Endothelial cell of umbilical vein (primary cell): ENCODE measurements around the gene BCR. TPM values are rescaled to one million over a fixed set of nuclear protein-coding genes. Genes with fewer than 3 reads are reported as not detected.
"Not testable (repeated sequence)": the region's sequence is repeated elsewhere in the genome, so short reads cannot be mapped to it uniquely, and the experiment has no call there.

ENCODE experiments used
- BruUV-seq: library from RNA; stranded (reverse); fragments of 400-500 nt; replicated peaks from 2 replicates; lab custom pipeline; 2021; lab: Mats Ljungman, UMichigan
- CTCF ChIA-PET: fragments of 300-600, 350-600 bp; sonication (Branson Sonifier 250); formaldehyde crosslinking; loops from one replicate; lab custom pipeline; 2021; ENCODE audit warnings: antibody characterized with exemption, inconsistent platforms; lab: Charles Lee
- POLR2A ChIA-PET: fragments of 300-600, 350-600 bp; sonication (Branson Sonifier 250); formaldehyde crosslinking; loops from one replicate; lab custom pipeline; 2021; ENCODE audit warnings: antibody characterized with exemption, inconsistent platforms; lab: Charles Lee
- DNase-seq: peaks from one replicate; pipeline ENCODE4 v3.0.0-alpha.2; 2011; ENCODE audit warnings: low read depth, low spot score
- FAIRE-seq: peaks from 2 replicates; lab custom pipeline; 2011; peaks lifted over from hg19 to GRCh38; lab: Jason Lieb, UNC
- H2AFZ ChIP-seq: 2 replicates; pipeline ENCODE4 v1.6.0; 2012; ENCODE audit warnings: low read depth, low read length, control low read depth, inconsistent platforms
- H3K27ac ChIP-seq: 2 replicates; pipeline ENCODE4 v1.5.1; 2011; ENCODE audit warnings: low read depth, mild to moderate bottlenecking, control low read depth, low read length, moderate library complexity; ENCODE audit not compliant: insufficient read depth
- H3K27me3 ChIP-seq, 2 experiments: 2 replicates each; pipeline versions ENCODE4 v1.6.0 to v1.6.1; 2011; ENCODE audit warnings: low read length in 2 of 2, mixed read lengths in 1 of 2; ENCODE audit not compliant: control insufficient read depth in 2 of 2, insufficient read depth in 2 of 2
- H3K36me3 ChIP-seq, 2 experiments: 2 replicates in 1 of 2; 3 replicates in 1 of 2; pipeline ENCODE4 v1.5.1; 2011; ENCODE audit warnings: low read length in 2 of 2, mild to moderate bottlenecking in 1 of 2, moderate library complexity in 1 of 2; ENCODE audit not compliant: control insufficient read depth in 2 of 2, insufficient read depth in 2 of 2; ENCODE audit errors: extremely low read depth in 1 of 2
- H3K4me1 ChIP-seq: 3 replicates; pipeline ENCODE4 v1.5.1; 2011; ENCODE audit warnings: mild to moderate bottlenecking, low read length; ENCODE audit not compliant: control insufficient read depth, insufficient read depth; ENCODE audit errors: extremely low read depth
- H3K4me2 ChIP-seq: 2 replicates; pipeline ENCODE4 v1.6.1; 2011; ENCODE audit warnings: low read length, control low read depth, mixed read lengths; ENCODE audit not compliant: insufficient read depth
- H3K4me3 ChIP-seq, 3 experiments: fragments of 200-600 bp in 1 of 3; sonication (generic), shearing (Covaris generic) in 1 of 3; replicated peaks in 1 of 3; 2 replicates each; pipeline ENCODE4 v1.5.1; 2011 to 2016; ENCODE audit warnings: control low read depth in 3 of 3, low read length in 3 of 3, mild to moderate bottlenecking in 2 of 3, inconsistent platforms in 1 of 3, low read depth in 1 of 3, moderate library complexity in 1 of 3; ENCODE audit not compliant: insufficient read depth in 1 of 3
- H3K79me2 ChIP-seq: 2 replicates; pipeline ENCODE4 v1.6.0; 2012; ENCODE audit warnings: low read length, inconsistent platforms; ENCODE audit not compliant: control insufficient read depth, insufficient read depth
- H3K9ac ChIP-seq: replicated peaks from 2 replicates; pipeline ENCODE3; 2011; ENCODE audit warnings: low read length, control low read depth; ENCODE audit not compliant: insufficient read depth; ENCODE audit errors: extremely low read depth
- H3K9me1 ChIP-seq: replicated peaks from 3 replicates; pipeline ENCODE4 v1.6.0; 2011; ENCODE audit warnings: mild to moderate bottlenecking, low read length; ENCODE audit not compliant: control insufficient read depth, insufficient read depth; ENCODE audit errors: extremely low read depth
- H3K9me3 ChIP-seq: replicated peaks from 2 replicates; pipeline ENCODE4 v1.5.1; 2012; ENCODE audit warnings: low read length, inconsistent platforms; ENCODE audit not compliant: control insufficient read depth, insufficient read depth
- H4K20me1 ChIP-seq: replicated peaks from 2 replicates; pipeline ENCODE3; 2011; ENCODE audit warnings: mild to moderate bottlenecking, low read length; ENCODE audit not compliant: control insufficient read depth, insufficient read depth; ENCODE audit errors: extremely low read depth
- CTCF ChIP-seq, 2 donors: IDR thresholded peaks; 1 replicate in 1 of 2; 2 replicates in 1 of 2; pipeline ENCODE4 v1.5.1; 2011; ENCODE audit warnings: low read length in 2 of 2, mild to moderate bottlenecking in 2 of 2, moderate library complexity in 2 of 2, control low read depth in 1 of 2, inconsistent platforms in 1 of 2, low read depth in 1 of 2; ENCODE audit not compliant: insufficient read depth in 1 of 2; ENCODE audit errors: extremely low read depth in 1 of 2
- EZH2 ChIP-seq: IDR thresholded peaks from 2 replicates; pipeline ENCODE4 v1.6.1; 2012; ENCODE audit warnings: borderline replicate concordance, low read depth, mild to moderate bottlenecking, moderate library complexity, low read length, inconsistent platforms; ENCODE audit not compliant: severe bottlenecking
- FOS ChIP-seq: IDR thresholded peaks from 2 replicates; pipeline ENCODE4 v1.6.1; 2011; ENCODE audit warnings: mild to moderate bottlenecking, low read length, moderate library complexity, borderline replicate concordance; ENCODE audit not compliant: insufficient read depth
- GATA2 ChIP-seq: IDR thresholded peaks from 2 replicates; pipeline ENCODE4 v1.7.0; 2011; ENCODE audit warnings: low read depth, mild to moderate bottlenecking, moderate library complexity, mixed read lengths, low read length; ENCODE audit not compliant: insufficient read length, insufficient read depth
- JUN ChIP-seq: IDR thresholded peaks from 2 replicates; pipeline ENCODE4 v1.6.1; 2011; ENCODE audit warnings: borderline replicate concordance, low read depth; ENCODE audit not compliant: insufficient read length, insufficient read depth
- MAX ChIP-seq: IDR thresholded peaks from 2 replicates; pipeline ENCODE4 v1.6.1; 2011; ENCODE audit not compliant: insufficient read depth, insufficient read length
- MYC ChIP-seq: IDR thresholded peaks from one replicate; pipeline ENCODE4 v1.6.1; 2011; ENCODE audit warnings: mild to moderate bottlenecking, low read depth, low read length
- POLR2A ChIP-seq: IDR thresholded peaks from 2 replicates; pipeline ENCODE4 v1.6.1; 2012; ENCODE audit warnings: low read depth, mild to moderate bottlenecking, control low read depth, low read length
- POLR2AphosphoS5 ChIP-seq: IDR thresholded peaks from 2 replicates; pipeline ENCODE4 v1.6.1; 2012; ENCODE audit warnings: low read depth, mild to moderate bottlenecking, control low read depth, low read length, moderate library complexity; ENCODE audit not compliant: insufficient read depth
- dilution Hi-C: fragments of 300-500 bp; cut with MboI; formaldehyde crosslinking; loops from one replicate; pipeline ENCODE4 v1.15.0; 2019; ENCODE audit warnings: low sequenced_read_pairs; ENCODE audit not compliant: extremely low pct_ligation_motif_present
- intact Hi-C: fragments of 100-400 bp; cut with micrococcal nuclease; formaldehyde crosslinking; loops from one replicate; pipeline ENCODE4 v1.10.0; 2022
- polyA plus RNA-seq, 4 experiments: library from polyadenylated mRNA; depleted of rRNA in 3 of 4; stranded (reverse) in 3 of 4; unstranded in 1 of 4; fragments of >200 nt; gene quantifications; 2 replicates each; pipeline versions ENCODE4 v1.2.1 to v1.2.3, GENCODE V29; 2011 to 2012; ENCODE audit warnings: missing spikeins in 1 of 4
- total RNA-seq: library from RNA; stranded (reverse); gene quantifications from 2 replicates; pipeline ENCODE4 v1.2.3, GENCODE V29; 2021

Gene BCR
- total and polyA plus RNA-seq, 2 donors (not counting 3 experiments of a cell fraction or from before 2014, with no cell fraction given), result 129 to 141 TPM

- Histone ChIP-seq H3K79me2 (no peaks in the 10 kb centered on the region), H3K4me3 (no peak overlapping the region), H3K36me3 (no peaks in the 10 kb centered on the region), H2AFZ (no peak overlapping the region), H4K20me1 (no peaks in the 10 kb centered on the region), H3K9ac (no peak overlapping the region), H3K9me1 (no peaks in the 10 kb centered on the region), H3K4me2 (no peak overlapping the region), H3K27ac (no peak overlapping the region), H3K4me1 (no peaks in the 10 kb centered on the region), H3K9me3 (no peaks in the 10 kb centered on the region), H3K27me3 (no peaks in the 10 kb centered on the region)
- no peak for DNase-seq
- intact Hi-C loops, result no loop called here
- dilution Hi-C loops, result no loop called here
- FAIRE-seq, result no peak
- TF ChIP-seq MYC (no peak), FOS (no peak), MAX (no peak), JUN (no peak), GATA2 (no peak), POLR2AphosphoS5 (no peak), CTCF (IDR thresholded peaks at IDR 0.05; ENCODE audit: extremely low read depth in 1 of 2, insufficient read depth in 1 of 2, low read depth in 1 of 2, low read length in 2 of 2) (no peak), EZH2 (no peak), POLR2A (no peak)
- POLR2A ChIA-PET, result no interaction called here
- CTCF ChIA-PET, result no interaction called here
- no TSS peak for BruUV-seq
Observed at GRCh38 chr22:23325183-23325582, 144.9 kb downstream of the BCR start.

GRCh38 chr22:23333822-23334221, 153.5 kb downstream of the BCR start:
- H3K27ac ChIP-seq, H3K9me3 ChIP-seq, CTCF ChIA-PET, H3K4me1 ChIP-seq, H4K20me1 ChIP-seq, intact Hi-C loops, H3K9me1 ChIP-seq, H3K4me3 ChIP-seq, BruUV-seq, H3K27me3 ChIP-seq, H3K79me2 ChIP-seq, H3K9ac ChIP-seq, H2AFZ ChIP-seq, POLR2A ChIA-PET, dilution Hi-C loops, FAIRE-seq, DNase-seq, H3K4me2 ChIP-seq, H3K36me3 ChIP-seq: not testable (repeated sequence)

- H3K9me3 ChIP-seq, H3K4me3 ChIP-seq, H3K9me1 ChIP-seq, FAIRE-seq, H3K79me2 ChIP-seq, POLR2A ChIA-PET, H3K4me2 ChIP-seq, H3K9ac ChIP-seq, H3K4me1 ChIP-seq, H2AFZ ChIP-seq, H3K27ac ChIP-seq, H3K36me3 ChIP-seq, dilution Hi-C loops, CTCF ChIA-PET, H3K27me3 ChIP-seq, DNase-seq, H4K20me1 ChIP-seq, BruUV-seq, intact Hi-C loops: not testable (repeated sequence)
Observed at GRCh38 chr22:23337672-23338071, 157.4 kb downstream of the BCR start.
